Measurements from ENCODE around the gene COX10.

DNA sequence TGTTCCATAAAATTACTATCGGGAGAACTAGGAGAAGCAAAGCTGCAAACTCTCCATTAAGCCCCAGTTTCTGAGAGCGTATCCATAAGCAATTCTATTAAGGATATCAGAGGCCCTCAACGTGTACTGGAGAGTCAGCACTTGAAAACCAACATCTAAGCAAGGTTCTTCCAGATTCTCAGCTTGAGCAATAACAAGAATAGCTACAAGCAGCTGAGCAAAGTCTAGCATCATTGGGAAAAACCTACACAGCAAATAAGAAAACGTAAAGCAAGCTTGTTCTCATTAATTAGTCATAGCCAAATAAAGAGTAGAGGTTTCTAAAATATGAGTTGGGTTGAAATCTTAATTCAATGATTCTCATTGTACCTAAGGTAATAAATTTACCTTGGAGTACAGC, 26.9 kb upstream of the COX10 start:
- TF ChIP-seq, protein P1, sequence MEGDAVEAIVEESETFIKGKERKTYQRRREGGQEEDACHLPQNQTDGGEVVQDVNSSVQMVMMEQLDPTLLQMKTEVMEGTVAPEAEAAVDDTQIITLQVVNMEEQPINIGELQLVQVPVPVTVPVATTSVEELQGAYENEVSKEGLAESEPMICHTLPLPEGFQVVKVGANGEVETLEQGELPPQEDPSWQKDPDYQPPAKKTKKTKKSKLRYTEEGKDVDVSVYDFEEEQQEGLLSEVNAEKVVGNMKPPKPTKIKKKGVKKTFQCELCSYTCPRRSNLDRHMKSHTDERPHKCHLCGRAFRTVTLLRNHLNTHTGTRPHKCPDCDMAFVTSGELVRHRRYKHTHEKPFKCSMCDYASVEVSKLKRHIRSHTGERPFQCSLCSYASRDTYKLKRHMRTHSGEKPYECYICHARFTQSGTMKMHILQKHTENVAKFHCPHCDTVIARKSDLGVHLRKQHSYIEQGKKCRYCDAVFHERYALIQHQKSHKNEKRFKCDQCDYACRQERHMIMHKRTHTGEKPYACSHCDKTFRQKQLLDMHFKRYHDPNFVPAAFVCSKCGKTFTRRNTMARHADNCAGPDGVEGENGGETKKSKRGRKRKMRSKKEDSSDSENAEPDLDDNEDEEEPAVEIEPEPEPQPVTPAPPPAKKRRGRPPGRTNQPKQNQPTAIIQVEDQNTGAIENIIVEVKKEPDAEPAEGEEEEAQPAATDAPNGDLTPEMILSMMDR (IDR thresholded peaks at IDR 0.05) = no peak
- no peak for TF ChIP-seq POLR2A (IDR thresholded peaks at IDR 0.05)

Data from esophagus squamous epithelium (tissue), 4 donors.